Effector CD4-positive, alpha-beta T cell (primary cell): ENCODE data around the gene HES3.

ENCODE experiments used
- DNase-seq: peaks from one replicate; pipeline ENCODE4 v3.0.0-alpha.2; 2020

Gene HES3

DNA sequence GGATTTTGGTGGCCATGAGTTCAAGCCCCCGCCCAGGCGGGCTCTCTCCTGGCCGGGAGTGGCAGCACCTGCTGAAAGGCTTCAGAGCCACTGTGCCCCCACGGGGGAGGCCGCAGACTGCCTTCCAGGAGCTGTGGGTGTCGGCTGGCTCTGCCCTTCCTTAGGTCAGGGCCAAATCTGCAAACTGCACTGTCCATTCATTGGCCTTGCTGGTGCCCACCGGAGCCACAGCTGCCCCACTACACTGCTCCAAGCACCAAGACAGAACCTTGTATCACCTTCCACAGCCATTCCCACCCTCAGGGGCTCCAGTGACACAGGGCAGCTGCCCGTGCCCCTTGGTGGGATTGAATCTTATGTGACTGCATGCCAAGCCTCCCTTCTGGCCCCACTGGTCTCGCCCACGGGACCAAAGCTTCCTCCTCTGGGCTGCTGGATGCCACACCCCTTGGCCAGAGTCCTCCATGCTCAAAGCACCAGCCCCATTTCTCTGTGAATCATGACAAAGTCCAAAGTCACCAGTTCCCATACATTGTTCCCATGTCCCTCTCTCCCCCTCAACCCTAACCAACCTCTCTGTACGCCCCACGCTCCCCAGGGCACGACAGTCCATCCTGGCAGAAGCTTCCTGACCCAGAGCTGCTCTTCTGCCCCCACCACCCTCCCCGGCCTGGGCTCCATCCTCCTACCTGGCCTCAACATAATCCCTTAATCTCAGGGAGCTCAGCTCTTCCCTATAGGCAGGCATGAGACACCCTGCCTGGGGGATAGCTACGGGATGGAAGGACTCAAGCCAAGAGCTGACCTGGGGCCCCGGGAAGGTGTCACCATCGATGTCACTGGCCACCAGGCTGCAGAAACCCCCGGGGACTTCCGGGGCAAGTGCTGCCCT, 37.8 kb downstream of the HES3 start:
- no peak for DNase-seq

DNA sequence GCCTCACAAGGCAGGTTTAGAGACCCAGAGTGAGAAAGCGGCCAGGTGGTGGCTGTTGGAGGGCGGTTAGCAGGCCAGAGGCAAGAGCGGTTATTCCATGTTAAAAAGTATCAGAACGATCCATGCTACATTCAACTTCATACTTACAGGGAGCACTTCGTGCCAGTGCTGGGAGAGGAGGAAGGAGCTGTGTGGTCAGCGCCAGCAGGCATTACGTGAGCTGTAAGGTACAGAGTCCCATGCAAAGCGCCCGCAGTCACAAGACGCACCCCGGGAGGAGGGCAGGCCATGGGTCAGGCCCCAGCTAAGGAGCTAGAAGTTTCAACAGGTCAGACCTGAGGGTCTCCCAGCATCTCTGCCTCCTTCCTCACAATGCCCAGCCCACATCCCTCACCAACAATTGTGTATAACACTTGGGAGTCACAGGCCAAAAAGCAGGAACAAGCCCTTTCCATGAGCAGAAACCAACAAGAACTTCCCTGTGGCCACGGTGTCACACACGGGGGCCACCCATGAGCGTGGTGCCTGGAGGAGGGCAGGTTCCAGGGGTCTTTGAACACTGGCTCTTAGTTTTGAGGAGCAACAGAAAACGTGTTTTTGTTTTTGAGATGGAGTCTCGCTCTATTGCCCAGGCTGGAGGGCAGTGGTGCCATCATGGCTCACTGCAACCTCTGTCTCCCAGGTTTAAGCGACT, 38.7 kb downstream of the HES3 start:
- no peak for DNase-seq

DNA sequence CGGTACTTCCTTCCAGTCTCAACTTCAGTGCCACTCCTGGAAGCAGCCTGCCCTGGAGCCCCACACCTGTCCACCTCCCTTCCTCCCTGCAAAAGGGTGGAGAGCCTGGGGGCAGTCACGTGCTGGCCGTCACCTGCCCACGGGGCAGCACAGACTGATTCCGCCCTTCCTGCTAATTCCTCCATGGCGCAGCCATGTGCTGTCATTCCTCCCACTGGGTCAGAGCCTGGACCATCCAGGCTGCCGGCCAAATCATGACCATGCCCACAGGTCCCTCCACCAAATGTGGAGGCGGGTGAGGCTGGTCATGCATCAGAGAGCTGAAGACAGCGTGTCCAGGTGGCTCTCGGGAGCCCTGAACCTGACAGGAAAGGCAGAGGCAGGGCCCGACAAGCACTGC, 41.4 kb downstream of the HES3 start:
- no peak for DNase-seq

DNA sequence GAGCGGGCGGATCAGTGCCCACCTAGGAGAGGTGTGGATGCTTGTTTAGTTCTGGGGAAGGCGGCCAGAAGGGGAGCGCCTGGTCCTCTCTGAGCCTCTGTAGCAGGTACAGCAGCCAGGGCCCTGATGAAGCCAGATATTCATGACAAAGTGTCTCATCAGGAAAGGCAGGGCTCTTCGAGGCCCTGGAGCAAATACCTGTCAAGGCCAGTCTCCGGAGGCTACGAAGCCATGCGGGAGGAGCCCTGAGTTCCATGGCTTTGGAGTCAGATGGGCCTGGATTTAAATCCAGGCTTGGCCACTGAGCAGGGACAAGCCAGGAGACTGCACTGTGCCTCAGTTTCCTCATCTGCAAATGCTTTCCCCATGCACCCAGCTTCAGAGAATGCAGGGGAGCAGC, 42.3 kb downstream of the HES3 start:
- DNase-seq, result no peak

DNA sequence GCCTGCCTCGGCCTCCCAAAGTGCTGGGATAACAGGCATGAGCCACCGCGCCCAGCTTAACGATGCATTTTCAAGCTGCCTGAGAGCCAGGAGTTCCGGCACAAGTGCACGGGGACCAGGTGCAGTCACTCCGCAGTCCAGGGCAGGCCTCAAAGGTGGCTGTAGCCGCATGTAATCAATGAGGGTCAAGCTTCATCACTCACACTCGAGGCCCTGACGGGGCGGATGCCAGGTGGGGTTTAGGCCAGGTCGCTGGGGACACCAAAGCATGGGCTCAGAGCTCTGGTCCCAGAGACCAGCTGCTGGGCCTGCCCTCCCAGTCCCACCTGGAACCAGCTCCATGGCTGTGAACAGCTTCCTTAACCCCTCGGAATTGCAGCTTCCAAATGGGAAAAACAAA, 43.0 kb downstream of the HES3 start:
- DNase-seq, result no peak

DNA sequence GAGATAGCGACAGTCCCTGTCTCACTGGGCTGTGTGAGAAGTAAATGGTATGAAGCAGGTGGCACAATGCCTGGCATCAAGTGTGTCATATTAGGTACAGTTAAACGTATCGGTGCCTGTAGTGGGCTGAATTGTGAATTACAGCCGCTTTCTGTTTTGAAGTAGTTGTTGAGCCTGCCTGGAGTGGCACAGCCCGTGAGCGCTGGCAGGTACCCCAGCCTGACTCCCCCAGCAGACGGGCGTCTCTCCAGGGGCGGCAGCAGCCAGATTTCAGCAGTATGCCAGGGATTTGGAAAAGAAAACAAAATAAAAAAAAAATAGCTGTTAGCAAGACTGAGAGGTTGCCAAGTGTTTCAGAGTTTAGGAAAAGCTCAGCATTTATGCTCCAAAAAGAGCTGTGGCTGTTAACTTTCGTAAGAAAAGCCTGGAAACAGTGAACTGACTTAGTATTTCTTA, 43.5 kb downstream of the HES3 start:
- no peak for DNase-seq

DNA sequence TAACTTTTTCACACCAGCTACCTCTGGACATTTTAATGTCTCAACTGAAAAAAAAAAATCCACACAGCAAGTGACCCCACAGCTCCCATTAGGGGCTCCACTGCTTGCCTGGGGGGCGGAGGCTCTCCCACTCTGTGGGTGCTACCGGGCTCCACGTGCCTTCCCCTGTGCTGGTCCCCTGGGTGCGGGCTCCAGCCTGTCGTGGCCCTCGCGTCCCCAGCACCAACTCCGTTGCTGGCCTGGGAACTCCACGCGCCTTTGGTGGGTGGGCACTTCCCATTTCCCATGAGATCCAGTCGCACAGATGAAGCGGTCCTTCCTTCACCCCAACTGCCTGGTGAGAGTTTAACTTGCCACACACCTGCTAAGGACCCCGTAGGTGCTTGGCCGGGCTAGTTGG, 44.0 kb downstream of the HES3 start:
- DNase-seq, result no peak

DNA sequence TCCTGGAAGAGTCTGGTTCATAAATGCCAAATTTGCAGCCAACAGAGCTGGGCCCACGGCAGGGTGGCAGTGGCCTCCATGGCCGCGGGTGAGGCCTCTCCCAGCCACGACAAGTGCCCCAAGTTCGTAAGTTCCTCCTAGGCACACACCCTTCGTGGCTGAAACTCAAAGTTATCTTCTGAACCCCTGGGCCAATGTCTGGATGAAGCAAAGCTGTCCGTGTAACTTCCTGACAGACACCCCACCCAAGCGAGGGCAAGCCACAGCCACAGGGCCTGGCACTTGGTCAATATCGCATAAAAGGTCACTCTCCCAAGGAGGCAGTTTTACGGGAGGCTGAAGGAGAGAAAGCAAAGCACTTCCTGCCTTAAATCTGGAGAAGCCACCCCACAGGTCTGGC, 44.7 kb downstream of the HES3 start:
- DNase-seq, result no peak

DNA sequence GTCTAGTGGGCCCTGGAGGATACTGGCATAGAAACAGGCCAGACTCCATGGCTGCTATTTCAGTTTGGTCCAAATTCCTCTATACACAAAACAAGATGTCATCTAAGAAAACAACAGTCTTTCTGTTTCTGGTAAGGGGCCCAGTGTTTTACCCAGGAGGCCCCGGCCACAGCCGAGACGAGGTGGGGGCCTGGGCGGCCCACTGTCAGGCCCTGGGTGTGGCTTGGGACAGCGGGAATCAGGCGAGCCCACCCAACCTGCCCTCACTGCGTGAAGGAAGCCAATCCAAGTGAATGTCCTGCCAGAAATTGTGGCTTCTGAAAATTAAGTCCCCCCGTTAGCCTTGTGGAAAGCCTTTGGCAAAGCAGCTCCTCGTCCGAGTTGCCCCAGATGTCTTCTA, 48.1 kb downstream of the HES3 start:
- DNase-seq, result no peak

DNA sequence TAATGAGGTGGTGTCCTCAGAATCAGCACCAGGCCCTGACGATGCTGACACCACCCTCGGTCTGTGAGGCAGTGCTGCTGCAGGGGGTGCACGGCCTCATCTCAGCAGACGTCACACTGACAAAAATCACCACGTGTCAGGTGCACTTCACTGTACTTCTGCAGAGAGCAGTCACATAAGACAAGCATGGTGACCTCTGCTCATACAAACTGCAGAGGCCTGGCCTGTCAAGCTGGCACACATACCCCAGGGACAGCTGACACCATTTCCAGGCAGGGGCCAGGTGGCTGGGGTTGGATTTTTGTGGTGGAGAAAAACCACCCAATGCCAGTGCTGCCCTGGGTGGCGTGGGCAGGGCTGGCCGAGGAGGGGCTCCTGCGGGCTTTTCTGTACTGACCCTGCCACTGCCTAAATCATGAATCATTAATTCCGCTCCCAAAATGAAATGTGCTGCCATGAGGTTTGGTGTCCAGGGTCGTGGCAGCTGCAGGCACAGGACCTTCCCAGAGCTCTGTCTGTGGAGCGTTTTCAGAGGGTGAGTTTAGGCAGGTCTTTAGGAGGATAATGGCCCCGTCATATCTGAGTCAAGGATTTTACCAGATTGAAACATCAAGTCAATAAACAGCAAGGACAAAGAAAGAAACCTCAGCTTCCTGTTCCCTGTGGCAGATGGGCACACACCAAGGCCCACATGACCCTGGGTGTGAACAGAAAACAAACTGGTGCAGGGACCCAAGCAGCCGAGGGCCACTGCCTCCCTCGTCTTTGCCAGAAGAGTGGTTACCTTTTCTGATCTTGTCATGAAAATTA, 50.3 kb downstream of the HES3 start:
- no peak for DNase-seq

DNA sequence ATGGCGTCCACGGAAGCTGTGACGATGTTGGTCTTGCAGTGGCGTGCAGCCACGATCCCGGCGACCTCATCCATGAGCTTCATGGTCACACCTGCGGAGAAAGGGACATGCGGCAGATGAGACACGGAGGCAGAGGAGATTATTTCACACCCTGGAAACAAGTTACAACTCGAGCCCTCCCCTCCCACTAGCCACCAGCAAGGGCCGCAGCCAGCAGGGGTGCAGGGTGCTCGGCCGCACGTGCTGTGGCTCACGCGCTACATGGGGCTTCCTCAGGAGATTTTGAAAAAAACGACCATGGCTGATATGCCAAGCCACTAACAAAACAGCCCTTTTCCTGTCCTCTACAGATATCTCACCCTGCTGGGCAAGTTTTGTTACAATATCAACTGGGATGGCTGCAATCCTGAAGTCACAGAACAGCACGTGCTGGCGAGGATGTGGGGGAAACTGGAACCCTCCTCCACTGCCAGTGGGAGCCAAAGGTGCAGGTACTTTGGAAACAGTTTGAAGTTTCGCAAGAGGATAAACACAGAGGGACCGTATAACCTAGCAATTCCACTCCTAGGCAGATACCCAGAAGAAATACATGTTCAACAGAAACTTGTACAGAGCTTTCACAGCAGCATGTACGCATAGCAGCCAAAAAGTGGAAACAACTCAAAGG, 51.0 kb downstream of the HES3 start:
- DNase-seq, result no peak
